Measurements from ENCODE around the gene PRCD.

Gene PRCD

DNA sequence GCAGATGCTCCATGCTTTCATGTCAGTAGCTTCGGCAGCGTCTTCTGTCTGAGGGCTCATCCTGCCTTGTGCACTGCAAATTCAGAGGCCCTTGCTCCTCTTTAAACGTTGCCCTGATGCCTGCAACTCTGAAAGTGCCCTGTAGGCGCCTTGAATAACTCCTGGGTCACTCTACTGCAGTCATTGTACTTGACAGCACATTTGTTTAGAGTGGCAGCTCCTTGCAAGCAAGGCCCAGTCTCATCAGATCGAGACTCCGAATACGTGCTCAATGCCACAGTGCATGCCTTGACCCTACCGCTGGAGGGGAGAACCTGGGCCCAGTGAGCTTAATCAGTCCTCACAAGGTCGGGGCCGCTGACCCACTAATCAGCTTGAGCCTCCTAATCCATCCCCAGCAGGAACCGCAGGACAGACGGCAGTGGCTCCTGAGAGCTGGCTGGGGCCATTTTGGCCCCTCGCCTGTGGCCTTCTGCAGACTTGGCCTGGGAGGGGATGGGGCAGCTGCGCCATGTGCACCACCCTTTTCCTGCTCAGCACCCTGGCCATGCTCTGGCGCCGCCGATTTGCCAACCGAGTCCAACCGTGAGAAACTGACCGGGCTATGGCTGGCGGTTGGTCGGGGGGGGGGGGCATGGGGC lies at the start of gene PRCD:
PRCD (plus strand) TSS at position 414 of the 641 bp plus-strand sequence; CDS start at position 512, 98 bp downstream.
- Mint-ChIP-seq H3K4me3 (peak within 1 kb of the TSS; percentile 39), H3K9me3 (no peaks in the 10 kb centered on the region), H3K27ac (peak within 1 kb of the TSS; percentile 20), H3K27me3 (peaks cover 19% of the 10 kb centered on the region), H3K36me3 (no peaks in the 10 kb centered on the region), H3K4me1 (peaks cover 4% of the 10 kb centered on the region)

- H3K27ac Mint-ChIP-seq: no peak overlapping the region
- H3K9me3 Mint-ChIP-seq: no peaks in the 10 kb centered on the region
- peaks cover 2% of the 10 kb centered on the region for H3K36me3 Mint-ChIP-seq
- H3K4me3 Mint-ChIP-seq: no peak overlapping the region
- no peaks in the 10 kb centered on the region for H3K27me3 Mint-ChIP-seq
- H3K4me1 Mint-ChIP-seq: peaks cover 28% of the 10 kb centered on the region
Observed at GRCh38 chr17:76490112-76490710, 49.6 kb upstream of the PRCD start.

DNA sequence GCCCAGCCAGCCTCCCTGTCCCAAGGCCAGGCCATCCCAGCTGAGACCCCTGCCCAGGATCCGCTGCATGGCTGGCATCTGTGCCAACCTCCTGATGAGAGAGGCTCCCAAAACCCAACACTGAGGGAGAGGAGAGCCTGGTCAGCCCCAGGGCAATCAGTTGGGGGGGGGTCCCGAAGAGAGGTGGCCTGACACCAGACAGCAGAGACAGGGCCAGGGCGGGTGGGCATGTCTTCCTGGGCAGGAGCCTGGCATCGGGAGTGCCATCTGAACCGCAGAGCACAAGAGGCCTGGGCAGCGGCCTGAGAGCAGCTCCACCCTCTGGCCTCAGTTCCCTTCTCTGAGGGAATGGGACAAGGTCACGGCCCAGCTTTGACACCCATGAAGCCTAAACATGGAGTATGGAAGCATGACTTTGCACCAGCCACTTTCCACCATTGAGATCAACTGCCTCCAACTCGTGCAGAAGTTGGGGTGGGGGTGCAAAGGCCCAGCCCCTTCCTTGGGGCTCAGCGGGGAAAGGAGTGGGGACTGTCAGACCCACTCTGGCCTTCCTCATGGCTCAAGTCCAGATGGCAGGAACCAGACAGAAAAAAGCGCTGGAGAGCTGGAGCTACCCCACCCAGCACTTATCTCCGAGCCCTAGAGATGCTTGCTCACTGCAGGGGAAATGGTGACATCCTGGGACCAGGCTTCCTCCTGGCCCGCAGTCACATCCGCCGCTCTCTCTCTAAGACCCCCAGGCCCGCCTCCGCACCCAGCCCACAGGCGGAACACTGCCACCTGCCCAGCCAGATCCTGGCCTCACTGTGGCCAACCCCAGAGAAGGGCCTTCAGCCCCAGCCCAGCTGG lies 48.3 kb upstream of the PRCD start:
- H3K36me3 Mint-ChIP-seq: peaks cover 2% of the 10 kb centered on the region
- H3K9me3 Mint-ChIP-seq: no peaks in the 10 kb centered on the region
- peaks cover 31% of the 10 kb centered on the region for H3K4me1 Mint-ChIP-seq
- no peaks in the 10 kb centered on the region for H3K27me3 Mint-ChIP-seq
- H3K4me3 Mint-ChIP-seq: peak overlapping the region; percentile 49
- no peak overlapping the region for H3K27ac Mint-ChIP-seq

DNA sequence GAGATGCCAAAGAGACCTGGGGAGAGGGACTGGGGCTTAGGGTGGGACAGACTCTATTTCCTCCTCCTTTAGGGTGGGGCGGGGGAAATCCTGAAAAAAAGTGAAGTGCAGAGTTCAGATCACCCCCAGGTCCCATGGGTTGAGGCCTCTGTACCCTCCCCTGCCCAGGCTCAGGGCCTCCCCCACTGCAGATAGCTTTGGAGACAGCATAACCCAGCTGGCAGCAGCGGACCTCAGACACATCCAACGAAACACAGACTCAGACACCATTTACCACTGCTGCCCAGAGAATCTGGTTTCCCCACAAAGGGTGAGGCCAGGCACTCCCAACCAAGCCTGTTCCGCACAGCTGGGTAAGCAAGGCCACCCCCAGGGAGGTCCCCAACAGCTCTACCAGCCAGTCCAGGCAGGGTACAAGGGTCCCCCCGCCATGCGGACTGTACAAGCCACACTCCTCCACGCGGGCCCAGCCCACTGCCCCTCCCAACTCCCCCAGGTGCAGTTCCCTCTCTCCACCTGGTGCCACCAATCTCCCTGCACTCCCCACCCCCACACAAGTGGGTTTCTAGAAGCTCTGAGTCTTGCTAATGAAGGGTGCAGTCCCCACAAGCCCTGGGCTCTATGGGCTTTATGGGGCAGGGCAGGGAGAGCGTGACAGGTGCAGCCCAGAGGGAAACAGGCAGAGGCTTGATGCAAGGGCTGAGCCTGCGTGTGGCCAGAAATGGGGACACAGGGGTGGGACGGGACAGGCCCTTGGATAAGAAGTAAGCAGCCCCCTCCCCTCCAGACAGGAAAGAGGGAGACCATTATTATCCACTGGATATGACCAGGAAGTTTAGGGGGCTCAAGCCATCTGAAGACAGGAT lies 47.5 kb upstream of the PRCD start:
- no peaks in the 10 kb centered on the region for H3K9me3 Mint-ChIP-seq
- peak overlapping the region; percentile 82 for H3K4me3 Mint-ChIP-seq
- peak overlapping the region; percentile 84 for H3K27ac Mint-ChIP-seq
- H3K36me3 Mint-ChIP-seq: peaks cover 2% of the 10 kb centered on the region
- peaks cover 32% of the 10 kb centered on the region for H3K4me1 Mint-ChIP-seq
- H3K27me3 Mint-ChIP-seq: no peaks in the 10 kb centered on the region

GRCh38 chr17:76492989-76493501 lies 46.8 kb upstream of the PRCD start:
- Mint-ChIP-seq H3K36me3 (no peaks in the 10 kb centered on the region), H3K27me3 (no peaks in the 10 kb centered on the region), H3K27ac (peak overlapping the region; percentile 84), H3K4me3 (peak overlapping the region; percentile 82), H3K9me3 (no peaks in the 10 kb centered on the region), H3K4me1 (peaks cover 32% of the 10 kb centered on the region)

DNA sequence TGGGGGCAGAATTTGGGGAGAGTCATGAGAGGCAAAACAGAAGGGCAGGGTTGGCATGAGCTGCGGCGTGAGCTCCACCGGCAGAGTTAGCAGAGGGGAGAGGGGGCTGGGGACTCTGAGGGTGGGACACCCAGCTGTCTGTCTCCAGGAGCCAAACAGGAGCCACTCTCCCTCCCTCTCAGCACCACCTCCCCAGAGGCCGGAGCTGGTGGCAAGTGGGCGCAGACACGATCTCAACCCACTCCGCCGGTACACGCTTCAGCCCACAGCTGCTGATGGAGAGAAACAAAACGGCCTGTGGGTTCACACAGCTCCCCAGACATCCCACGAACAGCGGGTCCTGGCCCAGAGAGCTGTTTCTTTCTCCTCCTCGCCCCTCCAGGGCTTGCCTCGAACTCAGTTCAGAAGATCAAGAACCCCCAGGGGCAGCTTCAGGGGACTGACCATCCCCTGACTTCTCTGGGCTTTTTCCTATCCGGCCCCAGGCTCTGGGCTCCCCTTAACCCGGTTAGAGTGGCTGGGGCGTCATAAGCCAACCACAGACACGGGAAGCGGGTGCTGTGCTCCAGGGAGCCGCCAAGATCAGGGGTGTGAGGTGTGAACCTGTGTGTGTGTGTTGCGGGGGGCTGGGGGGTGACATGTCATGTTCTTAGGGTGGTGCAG lies 46.2 kb upstream of the PRCD start:
- H3K9me3 Mint-ChIP-seq: no peaks in the 10 kb centered on the region
- peaks cover 35% of the 10 kb centered on the region for H3K4me1 Mint-ChIP-seq
- peak overlapping the region; percentile 77 for H3K27ac Mint-ChIP-seq
- peak overlapping the region; percentile 82 for H3K4me3 Mint-ChIP-seq
- no peaks in the 10 kb centered on the region for H3K27me3 Mint-ChIP-seq
- no peaks in the 10 kb centered on the region for H3K36me3 Mint-ChIP-seq

- Mint-ChIP-seq H3K4me1 (peaks cover 55% of the 10 kb centered on the region), H3K4me3 (no peak overlapping the region), H3K9me3 (no peaks in the 10 kb centered on the region), H3K36me3 (no peaks in the 10 kb centered on the region), H3K27me3 (no peaks in the 10 kb centered on the region), H3K27ac (no peak overlapping the region)
Observed at GRCh38 chr17:76495663-76496400, 44.0 kb upstream of the PRCD start.

DNA sequence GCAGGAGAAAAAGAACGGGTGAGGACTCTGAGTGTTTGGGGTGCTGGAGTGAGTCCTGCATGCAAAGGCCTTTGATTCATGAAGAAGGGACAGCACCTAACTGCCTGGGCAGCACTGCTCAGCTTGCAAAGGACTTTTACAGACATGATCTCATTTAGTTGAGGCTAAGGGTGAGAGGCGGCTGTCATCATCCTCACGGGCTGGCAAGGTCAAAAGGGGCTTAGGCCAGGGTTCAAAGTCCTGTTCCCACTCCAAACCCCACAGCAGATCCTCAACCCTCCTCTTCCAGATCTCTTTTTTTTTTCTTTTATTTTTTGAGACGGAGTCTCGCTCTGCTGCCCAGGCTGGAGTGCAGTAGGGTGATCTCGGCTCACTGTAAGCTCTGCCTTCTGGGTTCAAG lies 43.4 kb upstream of the PRCD start:
- H3K36me3 Mint-ChIP-seq: no peaks in the 10 kb centered on the region
- H3K4me3 Mint-ChIP-seq: no peak overlapping the region
- H3K27me3 Mint-ChIP-seq: no peaks in the 10 kb centered on the region
- no peak overlapping the region for H3K27ac Mint-ChIP-seq
- no peaks in the 10 kb centered on the region for H3K9me3 Mint-ChIP-seq
- peaks cover 55% of the 10 kb centered on the region for H3K4me1 Mint-ChIP-seq

DNA sequence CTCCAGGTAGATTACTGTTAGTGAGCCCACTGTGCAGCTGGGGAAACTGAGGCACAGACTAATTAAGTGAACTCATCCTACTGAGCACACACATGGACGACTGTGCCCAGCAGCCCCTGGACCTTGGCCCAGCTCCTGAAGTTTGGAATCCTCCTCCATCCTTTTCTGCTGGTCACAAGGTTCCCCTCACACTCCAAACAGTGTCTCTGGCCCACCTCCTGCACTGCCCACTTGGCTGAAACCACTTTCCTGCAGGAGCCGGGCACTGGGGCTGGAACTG lies 42.2 kb upstream of the PRCD start:
- H3K9me3 Mint-ChIP-seq: no peaks in the 10 kb centered on the region
- no peak overlapping the region for H3K4me3 Mint-ChIP-seq
- H3K36me3 Mint-ChIP-seq: no peaks in the 10 kb centered on the region
- no peaks in the 10 kb centered on the region for H3K27me3 Mint-ChIP-seq
- peaks cover 48% of the 10 kb centered on the region for H3K4me1 Mint-ChIP-seq
- H3K27ac Mint-ChIP-seq: peak overlapping the region; percentile 41

DNA sequence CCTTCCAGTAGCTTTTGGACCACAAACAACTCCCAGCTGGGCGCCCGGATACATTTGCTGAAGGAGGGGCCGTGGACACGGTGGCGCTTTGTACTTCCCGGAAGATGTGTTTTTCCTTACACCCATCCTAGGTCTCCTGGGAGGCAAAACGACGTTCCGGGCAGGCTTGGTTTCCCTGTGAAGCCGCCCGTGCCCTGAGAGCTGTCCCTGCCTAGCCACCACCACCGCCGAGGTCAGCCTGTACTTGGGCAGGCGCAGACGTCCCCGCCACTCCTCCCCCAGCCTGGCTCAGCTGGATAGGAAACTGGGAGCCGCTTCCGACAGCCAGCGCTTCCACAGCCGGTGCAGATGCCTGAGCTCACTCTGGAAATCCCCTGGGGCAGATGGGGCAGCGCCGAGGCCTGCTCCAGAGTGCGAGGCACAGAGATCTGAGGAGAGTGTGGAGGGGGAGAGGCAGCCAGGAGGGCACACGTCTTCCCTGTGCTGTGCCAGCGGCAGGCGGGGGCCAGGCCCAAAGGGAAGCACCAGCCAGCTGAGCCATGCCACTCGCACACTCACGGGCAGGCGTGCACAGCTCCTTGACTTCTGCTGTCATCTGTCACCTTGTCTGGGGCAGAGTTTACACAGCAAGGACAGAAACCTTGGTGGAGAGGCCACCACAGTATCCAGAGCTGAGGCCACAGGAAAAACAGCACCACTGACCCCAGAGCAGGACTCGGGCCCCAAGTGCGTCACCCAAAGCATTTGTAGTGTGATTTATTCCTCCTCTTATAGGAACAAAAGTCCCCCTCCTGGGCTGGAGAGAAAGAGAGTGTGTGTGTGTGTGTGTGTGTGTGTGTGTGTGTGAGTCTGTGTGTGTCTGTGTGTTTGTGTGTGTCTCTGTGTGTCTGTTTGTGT lies 41.6 kb upstream of the PRCD start:
- no peaks in the 10 kb centered on the region for H3K27me3 Mint-ChIP-seq
- no peaks in the 10 kb centered on the region for H3K9me3 Mint-ChIP-seq
- H3K27ac Mint-ChIP-seq: no peak overlapping the region
- no peaks in the 10 kb centered on the region for H3K36me3 Mint-ChIP-seq
- peak overlapping the region; percentile 44 for H3K4me3 Mint-ChIP-seq
- H3K4me1 Mint-ChIP-seq: peaks cover 42% of the 10 kb centered on the region

DNA sequence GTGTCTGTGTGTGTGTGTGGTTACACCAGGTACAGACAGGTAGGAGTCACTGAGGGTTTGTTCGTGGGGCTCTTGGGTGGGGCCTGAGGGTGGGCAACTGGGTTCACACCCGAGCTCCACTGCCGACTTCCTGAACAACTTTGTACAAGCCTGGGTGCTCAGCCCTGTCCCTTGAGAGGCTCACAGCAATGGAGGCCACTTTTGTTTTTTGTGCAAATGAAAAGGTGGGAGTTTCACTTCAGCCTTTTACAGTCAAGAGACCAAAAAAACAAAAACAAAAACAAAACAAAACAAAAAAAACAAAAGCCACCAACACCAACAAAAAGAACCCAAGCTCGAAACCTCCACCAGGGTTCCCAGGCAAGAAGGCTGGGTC lies 41.0 kb upstream of the PRCD start:
- H3K27me3 Mint-ChIP-seq: no peaks in the 10 kb centered on the region
- H3K27ac Mint-ChIP-seq: no peak overlapping the region
- H3K4me1 Mint-ChIP-seq: peaks cover 36% of the 10 kb centered on the region
- H3K4me3 Mint-ChIP-seq: peak overlapping the region; percentile 44
- no peaks in the 10 kb centered on the region for H3K9me3 Mint-ChIP-seq
- no peaks in the 10 kb centered on the region for H3K36me3 Mint-ChIP-seq

DNA sequence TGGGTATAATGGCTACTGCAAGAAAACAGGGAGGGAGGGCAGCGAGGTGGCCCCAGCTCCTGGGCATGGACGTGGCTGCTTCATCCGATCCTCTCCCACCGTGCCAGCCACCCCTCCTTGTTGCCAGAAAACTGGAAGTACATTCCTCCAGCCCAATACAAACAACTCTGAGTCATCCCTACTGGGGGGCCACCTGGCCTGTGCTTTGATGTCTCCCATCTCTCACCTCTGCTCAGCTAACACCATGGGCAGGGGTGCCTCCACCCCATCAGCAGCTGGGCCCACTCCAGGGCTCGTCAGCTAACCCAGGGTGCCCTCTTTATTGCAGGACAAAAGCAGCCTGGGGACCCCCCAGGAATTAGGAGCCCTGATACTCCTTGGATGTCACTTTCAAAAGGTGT lies 40.6 kb upstream of the PRCD start:
- Mint-ChIP-seq H3K4me1 (peaks cover 34% of the 10 kb centered on the region), H3K27me3 (no peaks in the 10 kb centered on the region), H3K36me3 (no peaks in the 10 kb centered on the region), H3K9me3 (no peaks in the 10 kb centered on the region), H3K4me3 (peak overlapping the region; percentile 87), H3K27ac (no peak overlapping the region)

GRCh38 chr17:76500074-76500746 lies 39.6 kb upstream of the PRCD start:
- H3K36me3 Mint-ChIP-seq: no peaks in the 10 kb centered on the region
- no peaks in the 10 kb centered on the region for H3K27me3 Mint-ChIP-seq
- no peaks in the 10 kb centered on the region for H3K9me3 Mint-ChIP-seq
- peak overlapping the region; percentile 87 for H3K4me3 Mint-ChIP-seq
- H3K4me1 Mint-ChIP-seq: peaks cover 34% of the 10 kb centered on the region
- no peak overlapping the region for H3K27ac Mint-ChIP-seq
